Right cardiac atrium (tissue), 5 donors: ENCODE measurements around the gene PITX2. TPM values are rescaled to one million over a fixed set of nuclear protein-coding genes. Genes with fewer than 3 reads are reported as not detected.
A peak's percentile ranks its signal among the peaks of the same experiment; 100 is the strongest.

Experiments
- ATAC-seq, 2 donors: fragments of 200-7000 bp; cut with Tn5 transposase; one replicate each; pipeline versions ENCODE4 v1.8.0 to v1.9.1; 2020; ENCODE audit warnings: moderate library complexity in 2 of 2, mild to moderate bottlenecking in 1 of 2
- DNase-seq, 3 donors: peaks; one replicate each; pipeline ENCODE4 v3.0.0-alpha.2; 2020
- H3K27ac ChIP-seq: one replicate; pipeline ENCODE4 v1.5.1; 2013; ENCODE audit warnings: mild to moderate bottlenecking, low read length, control low read depth, moderate library complexity
- H3K27me3 ChIP-seq: one replicate; pipeline ENCODE4 v1.6.1; 2013; ENCODE audit not compliant: control insufficient read depth, insufficient read depth
- H3K4me1 ChIP-seq: one replicate; pipeline ENCODE4 v1.6.1; 2013; ENCODE audit warnings: low read length; ENCODE audit not compliant: control insufficient read depth, insufficient read depth
- H3K4me3 ChIP-seq: one replicate; pipeline ENCODE4 v1.5.1; 2013; ENCODE audit warnings: low read length, control low read depth
- H3K9me3 ChIP-seq: one replicate; pipeline ENCODE4 v1.6.1; 2013; ENCODE audit warnings: low read length; ENCODE audit not compliant: control insufficient read depth
- WGBS: extraction: QIAGEN DNeasy Blood & Tissue Kit; methylation state at CpG from one replicate; pipeline ENCODE4 v1.1.7; 2013; 5-methylcytosine and 5-hydroxymethylcytosine counted together
- intact Hi-C, 4 donors: fragments of 100-400 bp; cut with DNase I; formaldehyde crosslinking; loops; one replicate each; pipeline versions ENCODE4 v1.11.0 to v1.14.0; 2022 to 2023
- polyA plus RNA-seq: library from polyadenylated mRNA; stranded (reverse); fragments of 200-250 nt; gene quantifications from one replicate; pipeline ENCODE4 v1.2.3, GENCODE V29; 2013
- total RNA-seq, 4 donors: library from RNA; stranded (reverse); fragmentation: NEBNext Ultra II Directional; extraction: Animal tissue kit (Norgen Biotek cat#: 25700); gene quantifications; one replicate each; pipeline ENCODE4 v1.2.1, GENCODE V29; 2021
- donor health status: healthy with polysubstance abuse.
- donor health status: DM: no; HTN: yes; CAD: no.
- donor health status: DM: no; HTN: no; CAD: no.
- donor health status: DM: no; HTN: yes; CAD: no; lungs with severe emphysema.
- donor health status: DM: yes; HTN: yes; CAD: no.

The PITX2 gene
- total and polyA plus RNA-seq, 5 donors, result 0.14 to 0.57 TPM; not detected in 3

- ATAC-seq, result no peak
- intact Hi-C loops, result loop anchor here in 2 of 4 donors (10.0 kb wide), 4 partner anchors 319 to 999 kb away; no protein-coding TSS in a partner anchor
- Histone ChIP-seq H3K4me1 (no peaks in the 10 kb centered on the region), H3K4me3 (peak overlapping the region; percentile 5), H3K27me3 (no peaks in the 10 kb centered on the region), H3K27ac (no peak overlapping the region), H3K9me3 (no peaks in the 10 kb centered on the region)
- WGBS, result 9% methylated on average over 12 of the region's 12 CpGs
- no peak for DNase-seq
Measured at GRCh38 chr4:110636171-110636679, 13.3 kb upstream of the PITX2 start.

- H3K4me3 ChIP-seq, result no peak overlapping the region
- WGBS, result 21% methylated on average over 7 of the region's 7 CpGs
- no peaks in the 10 kb centered on the region for H3K4me1 ChIP-seq
- DNase-seq, result no peak
- no peaks in the 10 kb centered on the region for H3K9me3 ChIP-seq
- intact Hi-C loops, result loop anchor here in 2 of 4 donors (10.0 kb wide), 4 partner anchors 319 to 999 kb away; no protein-coding TSS in a partner anchor
- no peak overlapping the region for H3K27ac ChIP-seq
- H3K27me3 ChIP-seq, result no peaks in the 10 kb centered on the region
- no peak for ATAC-seq
Measured at GRCh38 chr4:110635163-110635865, 12.4 kb upstream of the PITX2 start.

- DNase-seq (no peak), ATAC-seq (no peak)
- WGBS, result 37% methylated on average over 11 of the region's 11 CpGs
- Histone ChIP-seq H3K9me3 (no peaks in the 10 kb centered on the region), H3K4me1 (no peaks in the 10 kb centered on the region), H3K4me3 (no peak overlapping the region), H3K27ac (no peak overlapping the region), H3K27me3 (no peaks in the 10 kb centered on the region)
- intact Hi-C loops, result loop anchor here in 3 of 4 donors (5.0 to 10.0 kb wide), 6 partner anchors 320 to 1000 kb away; no protein-coding TSS in a partner anchor
Measured at GRCh38 chr4:110634350-110635162, 11.7 kb upstream of the PITX2 start.

- Histone ChIP-seq H3K9me3 (no peaks in the 10 kb centered on the region), H3K27ac (no peak overlapping the region), H3K4me1 (no peaks in the 10 kb centered on the region), H3K27me3 (no peaks in the 10 kb centered on the region), H3K4me3 (no peak overlapping the region)
- no peak for DNase-seq
- ATAC-seq, result no peak
- intact Hi-C loops, result loop anchor here in 3 of 4 donors (5.0 to 10.0 kb wide), 6 partner anchors 321 to 1001 kb away; no protein-coding TSS in a partner anchor
- WGBS, result 16% methylated on average over 59 of the region's 59 CpGs
Measured at GRCh38 chr4:110633358-110634341, 10.8 kb upstream of the PITX2 start.

- H3K4me3 ChIP-seq, result no peak overlapping the region
- WGBS, result 10% methylated on average over 58 of the region's 58 CpGs
- H3K4me1 ChIP-seq, result no peaks in the 10 kb centered on the region
- no peaks in the 10 kb centered on the region for H3K9me3 ChIP-seq
- ATAC-seq (peak in 1 of 2 donors; percentile 10), DNase-seq (peak in 1 of 3 donors; percentile 41)
- no peaks in the 10 kb centered on the region for H3K27me3 ChIP-seq
- intact Hi-C loops, result loop anchor here in 3 of 4 donors (5.0 to 10.0 kb wide), 6 partner anchors 322 to 1002 kb away; no protein-coding TSS in a partner anchor
- no peak overlapping the region for H3K27ac ChIP-seq
Measured at GRCh38 chr4:110632506-110633357, 9.9 kb upstream of the PITX2 start.

- intact Hi-C loops, result loop anchor here in 3 of 4 donors (5.0 to 10.0 kb wide), 6 partner anchors 323 to 1003 kb away; no protein-coding TSS in a partner anchor
- peaks cover 4% of the 10 kb centered on the region for H3K27me3 ChIP-seq
- H3K4me3 ChIP-seq, result no peak overlapping the region
- ATAC-seq (peak; percentile 95 to 98), DNase-seq (peak; percentile 77 to 84 (median 82))
- H3K4me1 ChIP-seq, result no peaks in the 10 kb centered on the region
- no peak overlapping the region for H3K27ac ChIP-seq
- WGBS, result 3% methylated on average over 63 of the region's 63 CpGs
- H3K9me3 ChIP-seq, result no peaks in the 10 kb centered on the region
Measured at GRCh38 chr4:110631584-110632505, 9.0 kb upstream of the PITX2 start.

GRCh38 chr4:110630688-110631402 is 8.0 kb upstream of the PITX2 start:
- WGBS, result 9% methylated on average over 34 of the region's 34 CpGs
- intact Hi-C loops, result loop anchor here in 3 of 4 donors (5.0 to 10.0 kb wide), 6 partner anchors 324 to 1004 kb away; no protein-coding TSS in a partner anchor

GRCh38 chr4:110629780-110630687 is 7.2 kb upstream of the PITX2 start:
- intact Hi-C loops, result loop anchor here in 3 of 4 donors (5.0 to 10.0 kb wide), 6 partner anchors 325 to 1005 kb away; no protein-coding TSS in a partner anchor
- no peak overlapping the region for H3K27ac ChIP-seq
- 12% methylated on average over 26 of the region's 26 CpGs for WGBS

More at GRCh38 chr4:110630688-110631402, 8.0 kb upstream of the PITX2 start:
- peaks cover 5% of the 10 kb centered on the region for H3K27me3 ChIP-seq
- ATAC-seq (no peak), DNase-seq (no peak)
- H3K27ac ChIP-seq, result no peak overlapping the region
- H3K4me3 ChIP-seq, result no peak overlapping the region
- no peaks in the 10 kb centered on the region for H3K9me3 ChIP-seq
- no peaks in the 10 kb centered on the region for H3K4me1 ChIP-seq

More at GRCh38 chr4:110629780-110630687, 7.2 kb upstream of the PITX2 start:
- Histone ChIP-seq H3K4me1 (no peaks in the 10 kb centered on the region), H3K27me3 (peaks cover 8% of the 10 kb centered on the region), H3K9me3 (no peaks in the 10 kb centered on the region), H3K4me3 (no peak overlapping the region)
- ATAC-seq, result no peak
- no peak for DNase-seq
